HuH-7 (cell line): ENCODE measurements around the gene MAP9.
A peak's percentile ranks its signal among the peaks of the same experiment; 100 is the strongest.
"Not testable (repeated sequence)": the region's sequence is repeated elsewhere in the genome, so short reads cannot be mapped to it uniquely, and the experiment has no call there.

Experiments
- DNase-seq: peaks from one replicate; pipeline ENCODE4 v3.0.0; 2011; ENCODE audit warnings: low spot score

Gene MAP9

GRCh38 chr4:155376387-155377268, at the start of gene MAP9:
Gene MAP9, minus strand, starts transcription at chr4:155376965. Its CDS starts 1,115 bp downstream, at chr4:155375850.
- no peak for DNase-seq

- not testable (repeated sequence) for DNase-seq
Observed at GRCh38 chr4:155424778-155425177, 48.0 kb upstream of the MAP9 start.

- no peak for DNase-seq
Observed at GRCh38 chr4:155423671-155424070, 46.9 kb upstream of the MAP9 start.

- DNase-seq, result no peak
Observed at GRCh38 chr4:155419266-155419665, 42.5 kb upstream of the MAP9 start.

GRCh38 chr4:155415662-155416061, 38.9 kb upstream of the MAP9 start:
- DNase-seq, result no peak

- DNase-seq, result no peak
Observed at GRCh38 chr4:155413451-155413850, 36.7 kb upstream of the MAP9 start.

- no peak for DNase-seq
Observed at GRCh38 chr4:155411546-155411945, 34.8 kb upstream of the MAP9 start.

GRCh38 chr4:155408796-155409195, 32.0 kb upstream of the MAP9 start:
- no peak for DNase-seq

- no peak for DNase-seq
Observed at GRCh38 chr4:155407480-155407879, 30.7 kb upstream of the MAP9 start.

- no peak for DNase-seq
Observed at GRCh38 chr4:155405059-155405458, 28.3 kb upstream of the MAP9 start.

GRCh38 chr4:155403886-155404285, 27.1 kb upstream of the MAP9 start:
- DNase-seq, result peak; percentile 9

- DNase-seq, result no peak
Observed at GRCh38 chr4:155402941-155403340, 26.2 kb upstream of the MAP9 start.

- DNase-seq, result no peak
Observed at GRCh38 chr4:155400893-155401292, 24.1 kb upstream of the MAP9 start.

GRCh38 chr4:155399974-155400697, 23.4 kb upstream of the MAP9 start:
- DNase-seq, result no peak

- DNase-seq, result no peak
Observed at GRCh38 chr4:155392481-155393184, 15.9 kb upstream of the MAP9 start.

GRCh38 chr4:155391932-155392331, 15.2 kb upstream of the MAP9 start:
- no peak for DNase-seq

GRCh38 chr4:155388162-155388561, 11.4 kb upstream of the MAP9 start:
- no peak for DNase-seq

GRCh38 chr4:155383541-155383940, 6.8 kb upstream of the MAP9 start:
- DNase-seq, result no peak

GRCh38 chr4:155377276-155377675, 511 bp upstream of the MAP9 start:
- no peak for DNase-seq

- DNase-seq, result no peak
Observed at GRCh38 chr4:155371432-155372043, 5.2 kb downstream of the MAP9 start.

- DNase-seq, result no peak
Observed at GRCh38 chr4:155367608-155368007, 9.2 kb downstream of the MAP9 start.

GRCh38 chr4:155353923-155354540, 22.7 kb downstream of the MAP9 start:
- peak; percentile 10 for DNase-seq
